HG02759 (cell line): Measurements from ENCODE around the gene RNASEH2A.

Experiments
- ATAC-seq: cut with Tn5 transposase; IDR thresholded peaks from one replicate; pipeline ENCODE4 v1.9.1; 2021; ENCODE audit warnings: mild to moderate bottlenecking, moderate library complexity; ENCODE audit not compliant: unreplicated experiment

Gene RNASEH2A

GRCh38 chr19:12806242-12807081 is at the start of gene RNASEH2A:
TSS of gene RNASEH2A (plus strand) at chr19:12806584. CDS start at chr19:12806674, 90 bp downstream.
- peak; percentile 86 for ATAC-seq

- ATAC-seq: no peak
Observed at GRCh38 chr19:12757544-12758274, 48.7 kb upstream of the RNASEH2A start.

GRCh38 chr19:12759686-12760085 is 46.7 kb upstream of the RNASEH2A start:
- ATAC-seq: no peak

GRCh38 chr19:12763100-12763499 is 43.3 kb upstream of the RNASEH2A start:
- ATAC-seq: no peak

GRCh38 chr19:12764698-12765097 is 41.7 kb upstream of the RNASEH2A start:
- ATAC-seq: no peak

GRCh38 chr19:12766051-12766521 is 40.3 kb upstream of the RNASEH2A start:
- no peak for ATAC-seq

DNA sequence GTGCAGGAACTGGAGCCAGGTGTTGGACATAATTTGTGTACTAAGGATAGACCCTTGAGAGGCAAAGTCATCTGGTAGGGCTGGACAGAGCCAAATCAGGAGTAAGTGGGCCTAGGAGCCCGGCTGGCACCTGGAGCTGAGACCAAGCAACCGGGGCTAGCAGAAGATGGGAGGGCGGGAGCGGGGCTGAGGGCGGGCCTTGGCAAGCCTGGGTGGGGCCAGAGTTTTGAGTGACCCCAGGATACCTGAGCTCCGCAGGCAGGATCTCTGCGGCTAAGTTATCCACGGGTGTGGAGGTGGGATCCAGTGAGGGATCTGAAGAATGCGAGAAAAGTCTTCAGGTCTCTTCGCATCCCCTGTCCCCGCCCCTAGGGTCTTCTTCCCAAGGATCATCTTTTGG is 39.2 kb upstream of the RNASEH2A start:
- ATAC-seq: no peak

DNA sequence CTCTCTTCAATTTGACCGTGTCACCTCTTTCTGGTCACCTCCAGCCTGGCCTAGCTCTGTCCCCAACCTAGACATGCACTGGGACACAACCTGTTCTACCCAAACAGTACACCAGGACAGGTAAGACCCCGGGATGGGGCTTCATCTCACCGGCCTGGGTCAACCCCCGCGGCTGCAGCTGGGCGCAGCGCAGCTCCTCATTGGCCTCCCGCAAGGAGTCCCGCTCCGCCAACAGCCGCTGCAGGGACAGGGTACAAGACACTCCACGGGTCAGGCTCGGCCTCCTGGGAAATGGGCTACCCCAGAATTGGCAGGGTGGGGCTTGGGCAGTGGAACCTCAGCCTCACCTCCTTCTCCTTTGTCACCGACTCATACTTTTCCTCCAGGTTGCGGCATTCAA is 38.7 kb upstream of the RNASEH2A start:
- no peak for ATAC-seq

DNA sequence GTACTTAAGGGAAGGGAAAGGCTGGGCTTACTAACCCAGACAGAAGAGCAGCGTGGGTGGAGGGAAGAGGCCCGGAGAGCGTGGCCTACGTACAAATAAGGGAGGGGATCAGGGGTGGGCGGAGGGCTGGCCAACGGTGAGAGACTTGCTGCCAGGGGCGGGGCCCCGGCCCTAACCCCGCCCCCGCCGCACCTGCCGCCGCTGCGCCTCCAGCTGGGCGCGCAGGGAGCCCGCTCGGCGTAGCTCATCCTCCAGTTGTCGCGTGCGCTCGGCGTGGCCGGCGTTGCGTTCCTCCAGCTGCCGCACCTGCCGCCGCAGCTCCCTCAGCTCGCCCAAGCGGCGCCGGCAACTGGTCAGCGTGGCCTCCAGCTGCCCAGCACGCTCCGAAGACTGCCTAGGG is 36.7 kb upstream of the RNASEH2A start:
- ATAC-seq: no peak

- ATAC-seq: no peak
Observed at GRCh38 chr19:12770922-12771321, 35.5 kb upstream of the RNASEH2A start.

DNA sequence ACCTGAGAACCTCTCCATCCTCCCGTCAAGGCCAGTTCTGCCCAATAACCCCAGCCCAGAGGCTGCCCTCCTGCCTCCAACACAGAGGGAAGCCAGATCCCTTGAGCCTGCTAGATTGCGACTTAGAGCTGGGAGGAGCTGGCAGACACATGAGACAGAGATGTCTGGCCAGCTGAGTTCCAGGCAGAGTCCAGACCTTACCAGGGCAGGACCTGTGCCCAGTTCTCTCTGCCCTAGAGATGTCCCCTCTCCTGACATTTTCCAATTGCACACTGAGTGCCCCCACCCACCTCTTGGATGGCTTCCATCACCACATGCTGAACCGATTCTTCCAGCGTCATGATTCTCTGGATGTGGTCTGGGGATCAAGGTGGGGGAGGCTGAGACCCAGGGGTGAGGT is 34.1 kb upstream of the RNASEH2A start:
- no peak for ATAC-seq

DNA sequence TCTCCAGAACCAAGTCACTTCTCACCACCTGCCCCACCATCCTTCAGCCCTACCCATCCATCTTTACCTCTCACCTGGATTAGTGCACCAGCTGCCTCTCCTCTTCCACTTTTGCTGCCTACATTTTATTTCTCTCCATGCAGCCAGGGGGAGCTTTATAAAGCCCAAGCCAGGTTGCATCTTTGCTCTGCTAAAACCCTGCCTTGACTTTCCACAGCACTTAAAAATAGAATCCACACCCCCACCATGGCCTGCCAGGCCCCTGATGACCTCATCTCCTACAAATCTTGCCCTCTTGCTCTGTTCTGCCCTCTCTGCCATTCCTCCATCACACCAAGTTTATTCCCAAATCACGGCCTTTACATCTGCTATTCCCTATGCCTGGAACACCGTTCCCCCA is 32.8 kb upstream of the RNASEH2A start:
- no peak for ATAC-seq

DNA sequence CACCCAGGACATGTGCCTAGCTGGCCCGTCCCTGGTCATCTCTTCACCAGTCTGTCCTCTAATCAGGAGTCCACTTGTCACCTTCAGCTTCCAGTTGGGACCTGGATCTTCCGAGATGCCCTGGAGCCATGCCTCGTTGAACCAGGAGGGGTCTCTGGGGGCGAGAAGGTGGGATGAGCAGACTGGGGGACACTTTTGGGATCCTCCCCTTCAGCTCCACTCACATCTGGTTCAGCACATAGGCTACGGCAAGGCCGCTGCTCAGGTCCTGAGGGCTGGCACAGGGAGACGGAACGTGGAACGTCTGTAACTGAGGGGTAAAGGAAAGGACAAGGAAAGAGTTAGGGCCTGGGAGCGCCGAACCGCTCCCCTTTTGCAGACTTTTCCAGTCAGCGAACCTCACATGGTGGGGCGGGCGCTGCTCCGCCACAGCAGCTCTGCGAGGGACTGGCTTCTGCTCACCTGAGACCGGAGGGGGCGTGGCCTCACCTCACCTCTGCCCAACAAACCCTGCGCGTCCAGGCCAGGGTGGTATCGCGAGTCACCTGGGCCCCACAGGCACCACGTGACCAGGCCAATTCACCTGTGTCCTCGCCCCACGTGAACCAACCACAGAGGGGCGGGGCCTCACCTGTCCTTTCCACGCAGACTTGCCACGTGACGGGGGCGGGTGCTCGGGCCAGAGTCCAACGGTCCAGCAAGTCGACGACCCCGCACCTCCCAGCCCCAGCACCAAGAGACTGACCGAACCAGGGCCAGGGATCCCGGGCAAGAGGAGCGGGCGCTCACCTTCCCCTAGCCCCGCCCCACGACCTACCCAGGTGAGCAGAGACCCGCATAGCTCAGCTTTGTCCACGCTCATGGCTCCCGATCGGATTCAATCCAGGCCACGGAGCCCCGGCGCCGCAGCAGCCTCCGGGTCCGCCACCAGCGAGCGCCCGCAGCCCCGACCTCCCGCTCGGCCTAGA is 31.5 kb upstream of the RNASEH2A start, which contains the start of gene HOOK2:
Gene HOOK2, minus strand, starts transcription at position 965 of the 968 bp plus-strand sequence. Its CDS starts 103 bp downstream, at position 862.
- peak; percentile 7 for ATAC-seq

DNA sequence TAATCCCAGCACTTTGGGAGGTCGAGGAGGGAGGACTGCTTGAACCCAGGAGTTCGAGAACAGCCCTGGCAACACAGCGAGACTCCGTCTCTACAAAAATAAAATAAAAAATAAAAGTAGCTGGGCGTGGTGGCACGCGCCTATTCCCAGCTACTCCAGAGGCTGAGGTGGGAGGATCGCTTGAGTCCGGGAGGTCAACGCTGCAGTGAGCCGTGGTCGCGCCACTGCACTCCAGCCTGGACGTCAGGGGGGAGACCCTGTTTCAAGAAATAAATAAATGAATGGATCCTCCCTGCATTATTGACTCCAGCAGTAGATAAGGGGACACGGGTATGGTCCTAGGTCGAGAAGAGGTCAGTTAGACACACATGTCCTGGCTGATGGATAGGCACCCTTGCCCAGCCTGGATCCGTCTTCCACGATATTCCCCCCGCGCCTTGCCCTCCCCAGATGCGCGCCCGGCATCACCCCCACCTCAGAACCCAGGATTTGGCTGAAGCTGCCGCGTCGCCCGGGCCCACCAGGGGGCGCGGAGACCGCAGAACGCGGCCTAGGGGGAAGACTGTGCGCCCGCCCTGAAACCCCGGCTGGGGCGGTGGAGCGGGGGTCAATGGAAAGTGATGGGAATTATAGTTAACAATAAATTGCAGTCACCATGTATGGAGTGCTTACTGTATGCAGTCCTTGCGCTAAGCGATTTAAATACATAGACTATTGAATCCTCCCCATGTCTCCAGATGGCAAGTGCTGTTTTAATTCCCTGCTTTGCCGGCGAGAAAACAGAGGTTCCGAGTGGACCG is 29.0 kb upstream of the RNASEH2A start:
- ATAC-seq: no peak

DNA sequence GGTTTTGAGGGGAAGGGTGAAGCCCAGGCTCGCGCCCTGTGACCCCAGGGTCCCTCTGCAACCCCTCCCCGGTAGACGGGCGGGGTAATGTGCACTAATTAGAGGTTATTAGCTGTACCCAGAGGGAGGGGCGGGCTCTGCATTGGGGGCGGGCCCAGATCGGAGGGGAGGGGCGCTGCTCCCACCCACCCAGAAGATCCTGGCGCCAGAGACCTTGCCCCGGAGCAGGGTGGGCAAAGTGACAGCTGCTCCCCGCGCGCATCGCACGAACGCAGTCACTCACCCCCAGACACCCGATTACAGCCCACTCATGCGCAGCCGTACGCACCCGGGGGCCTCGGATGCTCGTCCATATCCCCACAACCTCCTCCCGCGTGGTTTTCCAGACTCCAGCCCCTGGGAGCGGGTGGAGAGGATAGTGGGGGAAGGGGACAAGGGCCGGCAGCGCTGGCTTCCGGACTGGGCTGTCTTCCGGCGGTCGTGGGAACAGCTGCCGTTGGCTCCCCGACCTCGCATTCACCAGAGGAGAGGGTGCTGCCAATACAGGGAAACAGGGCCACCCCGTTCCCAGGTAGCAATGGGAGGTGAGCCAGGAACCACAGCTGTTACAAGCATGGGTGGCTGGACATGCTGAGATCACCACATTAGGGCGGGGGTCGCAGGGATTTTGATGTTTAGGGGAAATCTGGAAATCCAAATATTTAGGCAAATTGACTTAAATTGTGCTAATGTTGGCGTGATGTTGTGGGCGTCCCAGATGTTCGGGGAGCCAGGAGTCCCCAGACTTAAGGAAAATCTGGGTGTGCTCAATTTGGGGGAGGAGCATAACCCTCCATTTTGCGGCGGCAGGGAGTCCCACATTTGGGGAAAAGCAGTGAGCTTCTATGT is 28.1 kb upstream of the RNASEH2A start:
- no peak for ATAC-seq

GRCh38 chr19:12778905-12779161 is 27.6 kb upstream of the RNASEH2A start:
- no peak for ATAC-seq

GRCh38 chr19:12779162-12779993 is 27.0 kb upstream of the RNASEH2A start:
- ATAC-seq: no peak

DNA sequence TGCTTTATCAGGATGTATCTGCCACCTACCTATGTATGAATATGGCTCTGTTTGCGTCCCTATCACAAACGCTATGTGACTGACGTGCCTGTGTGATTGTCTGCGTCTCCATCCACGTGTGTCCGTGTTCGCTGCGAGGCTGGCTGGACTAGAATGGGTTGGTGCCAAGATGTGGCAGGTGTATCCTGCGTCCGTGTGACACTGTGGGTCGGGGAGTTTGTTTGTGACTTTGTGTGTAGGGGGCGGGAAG is 24.3 kb upstream of the RNASEH2A start:
- peak; percentile 1 for ATAC-seq
